NAMALWA (cell line): ENCODE results near the gene SHROOM4.
A peak's percentile ranks its signal among the peaks of the same experiment; 100 is the strongest.

Experiments used
- DNase-seq: peaks from one replicate; pipeline ENCODE4 v3.0.0-alpha.2; 2015; ENCODE audit warnings: low spot score

Gene SHROOM4

GRCh38 chrX:50707955-50708699 is 105.9 kb downstream of the SHROOM4 start:
- DNase-seq = no peak

- no peak for DNase-seq
These were observed 106.6 kb downstream of the SHROOM4 start for GRCh38 chrX:50707405-50707804.

- no peak for DNase-seq
These were observed 109.0 kb downstream of the SHROOM4 start for GRCh38 chrX:50705042-50705441.

DNA sequence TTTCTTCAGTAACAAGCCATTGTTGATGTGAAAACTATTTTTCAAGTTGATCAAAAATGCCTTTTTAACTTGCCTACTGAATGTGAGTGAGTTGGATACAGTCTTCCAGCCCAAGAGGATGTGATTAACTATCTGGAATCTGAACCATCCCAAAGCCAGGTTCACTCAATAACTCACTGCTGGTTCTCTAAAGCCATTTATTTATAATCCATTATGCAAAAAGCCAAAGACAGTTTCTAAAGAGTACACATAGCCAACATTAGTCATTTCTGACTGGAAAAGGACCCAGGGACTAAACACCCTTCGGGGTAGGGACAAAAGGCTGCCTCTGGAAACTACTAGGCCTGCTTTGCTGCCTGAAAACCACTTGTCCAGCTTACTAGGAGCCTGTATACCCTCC is 109.6 kb downstream of the SHROOM4 start:
- no peak for DNase-seq

GRCh38 chrX:50700921-50701320 is 113.1 kb downstream of the SHROOM4 start:
- DNase-seq = no peak

- DNase-seq = no peak
These were observed 115.0 kb downstream of the SHROOM4 start for GRCh38 chrX:50698944-50699343.

- no peak for DNase-seq
These were observed 116.3 kb downstream of the SHROOM4 start for GRCh38 chrX:50697691-50698090.

DNA sequence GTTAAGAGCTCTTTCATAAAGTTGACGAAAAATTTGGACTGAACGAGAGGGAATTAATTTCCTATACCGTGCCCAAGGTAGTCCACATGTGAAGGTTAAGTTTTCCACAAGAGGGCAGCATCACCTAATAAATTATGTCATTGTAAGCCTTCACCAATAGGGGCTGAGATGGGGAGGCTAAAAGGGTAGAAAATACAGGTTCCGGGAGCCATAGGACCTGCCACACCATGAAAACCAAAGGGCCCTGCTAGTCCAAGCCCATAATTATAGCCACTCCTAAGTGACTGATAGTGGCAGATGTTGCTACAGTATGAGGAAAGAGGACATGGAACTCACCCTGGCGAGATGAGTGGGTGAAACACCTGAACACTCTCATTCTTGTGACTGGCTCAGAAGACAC is 122.2 kb downstream of the SHROOM4 start:
- DNase-seq = peak; percentile 72

DNA sequence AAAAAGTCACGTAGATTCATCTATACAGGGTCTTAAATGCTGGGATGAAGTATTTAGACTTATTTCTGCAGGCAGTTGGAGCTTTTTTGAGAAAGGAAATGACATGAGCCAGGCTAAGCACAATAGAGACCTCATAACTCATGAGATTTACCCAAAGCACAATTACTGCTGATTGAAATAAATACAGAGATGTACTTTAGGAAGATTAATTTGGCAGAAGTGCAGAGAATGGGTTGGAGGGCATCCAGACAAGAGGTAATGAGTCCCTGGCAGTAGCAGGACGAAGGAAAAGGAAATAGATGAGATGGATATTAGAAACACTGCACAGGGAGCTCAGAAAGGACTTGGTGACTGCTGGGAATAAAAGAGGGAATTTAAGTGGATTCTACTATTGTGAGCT is 129.1 kb downstream of the SHROOM4 start:
- DNase-seq = no peak

GRCh38 chrX:50680990-50681389 is 133.0 kb downstream of the SHROOM4 start:
- no peak for DNase-seq

DNA sequence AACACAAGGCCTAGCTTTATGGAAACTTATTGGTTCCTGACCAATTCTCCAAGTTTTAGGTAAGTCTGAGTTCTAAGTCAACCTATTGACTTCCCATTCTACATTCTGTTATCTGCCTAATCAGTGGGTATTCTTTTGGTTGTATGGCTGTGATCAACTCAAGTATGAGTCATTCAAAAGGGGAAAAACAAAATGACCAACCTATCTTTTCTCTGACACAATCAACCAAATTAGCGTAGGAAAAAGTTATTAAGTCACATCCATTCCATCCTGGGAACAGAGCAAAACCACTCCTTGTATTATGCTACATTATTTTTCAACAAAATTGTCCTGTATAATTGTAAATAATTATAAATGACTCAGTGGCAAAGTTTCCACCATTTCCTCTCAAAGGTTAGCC is 136.2 kb downstream of the SHROOM4 start:
- DNase-seq = no peak

GRCh38 chrX:50671661-50672060 is 142.3 kb downstream of the SHROOM4 start:
- DNase-seq = no peak

DNA sequence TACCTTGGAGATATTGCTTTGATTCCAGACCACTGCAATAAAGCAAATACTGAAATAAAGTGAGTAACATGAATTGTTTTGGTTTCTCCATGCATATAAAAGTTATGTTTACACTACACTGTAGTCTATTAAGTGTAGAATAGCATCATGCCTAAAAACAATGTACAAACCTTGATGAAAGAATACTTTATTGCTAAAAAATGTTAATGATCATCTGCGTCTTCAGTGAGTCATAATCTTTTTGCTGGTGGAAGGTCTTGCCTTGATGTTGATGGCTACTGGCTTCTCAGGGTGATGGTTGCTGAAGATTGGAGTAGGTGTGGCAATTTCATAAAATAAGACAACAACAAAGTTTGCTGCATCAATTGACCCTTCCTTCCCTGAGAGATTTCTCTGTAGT is 145.1 kb downstream of the SHROOM4 start:
- no peak for DNase-seq

DNA sequence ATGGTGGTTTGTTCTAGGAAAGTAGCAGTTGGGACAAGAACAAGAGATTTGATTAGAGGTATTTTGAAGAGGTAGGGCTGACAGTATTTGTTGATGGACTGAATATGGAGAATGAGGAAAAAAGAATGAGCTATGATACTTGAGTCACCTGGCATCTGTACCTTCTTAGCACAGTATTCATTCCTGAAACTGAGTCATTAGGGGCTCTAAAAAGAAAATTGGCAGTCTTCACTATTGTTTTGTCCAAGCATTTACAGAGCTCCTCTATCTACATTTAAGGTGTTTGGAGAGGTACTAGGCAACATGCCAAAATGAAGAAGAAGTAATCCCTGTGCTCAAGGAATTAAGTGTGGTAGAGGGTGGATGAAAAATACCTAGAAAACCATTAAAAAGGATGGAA is 165.8 kb downstream of the SHROOM4 start:
- DNase-seq = no peak

DNA sequence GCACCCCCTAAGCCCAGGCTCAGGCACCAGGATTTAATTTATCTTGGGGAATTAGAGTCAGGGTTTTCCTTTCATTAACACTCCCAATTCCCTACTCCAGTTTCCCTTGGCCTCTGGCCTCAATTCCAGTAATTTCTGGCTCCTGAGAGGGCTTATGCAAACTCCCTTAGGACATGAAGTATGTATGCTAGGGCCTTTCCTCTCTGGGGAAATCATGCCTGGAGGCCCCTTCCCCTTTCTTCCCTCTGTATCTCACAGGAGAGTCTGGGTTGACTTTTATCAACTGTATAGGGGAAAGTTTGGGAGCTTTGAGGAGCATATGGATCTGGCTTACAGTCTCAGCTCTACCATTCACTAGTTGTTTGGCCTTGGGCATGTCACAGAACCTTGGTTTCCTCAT is 169.5 kb downstream of the SHROOM4 start:
- DNase-seq = no peak

DNA sequence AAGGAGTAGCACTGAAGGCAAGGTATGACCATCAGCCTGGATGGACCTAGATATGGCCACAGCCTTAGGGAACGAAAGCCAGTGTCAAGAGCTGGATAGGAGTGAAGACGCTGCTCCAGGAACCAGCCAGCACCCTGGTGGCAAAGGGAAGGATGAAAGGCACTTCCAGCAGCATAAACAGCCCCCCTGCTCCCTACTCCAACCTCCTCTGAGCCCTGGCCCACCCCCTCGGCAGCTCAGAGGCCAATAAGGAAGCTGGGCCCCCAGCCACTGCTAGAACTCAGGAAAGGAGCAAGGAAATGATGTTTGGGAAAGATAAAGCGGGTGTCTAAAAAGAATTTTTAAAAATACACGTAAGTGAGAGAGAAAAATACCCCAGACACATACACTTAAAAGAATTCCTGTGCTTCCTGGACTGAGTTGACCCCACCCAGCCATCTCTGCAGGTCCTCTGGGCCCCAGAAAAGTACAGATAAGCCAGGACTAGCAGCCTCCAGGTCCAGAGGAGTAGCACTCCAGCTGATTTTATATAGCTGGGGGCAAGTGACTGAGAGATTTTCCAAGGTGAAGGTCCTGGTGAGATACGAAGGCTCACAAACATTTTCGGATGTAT is 170.4 kb downstream of the SHROOM4 start:
- no peak for DNase-seq

- no peak for DNase-seq
These were observed 175.9 kb downstream of the SHROOM4 start for GRCh38 chrX:50638123-50638522.

- no peak for DNase-seq
These were observed 178.1 kb downstream of the SHROOM4 start for GRCh38 chrX:50635817-50636365.

DNA sequence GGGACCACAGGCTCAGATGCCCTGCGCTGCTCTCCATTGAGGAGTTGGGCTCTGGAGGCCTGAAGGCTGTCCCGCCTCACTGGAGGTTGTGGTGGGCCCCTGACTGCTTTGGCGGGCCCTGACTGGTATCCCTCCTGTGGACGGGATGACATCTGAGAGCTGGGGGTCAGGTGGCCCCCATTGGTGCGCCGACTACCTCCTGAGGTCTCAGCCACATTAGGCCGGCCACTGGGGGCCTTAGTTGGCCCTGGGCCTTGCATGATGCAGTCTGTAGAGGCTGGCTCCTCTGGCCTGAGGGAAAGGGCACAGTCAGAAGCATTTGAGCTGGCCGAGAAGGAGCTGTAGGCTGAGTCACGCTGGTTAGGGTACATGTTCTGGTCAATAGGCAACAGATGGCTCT is 178.8 kb downstream of the SHROOM4 start:
- no peak for DNase-seq

DNA sequence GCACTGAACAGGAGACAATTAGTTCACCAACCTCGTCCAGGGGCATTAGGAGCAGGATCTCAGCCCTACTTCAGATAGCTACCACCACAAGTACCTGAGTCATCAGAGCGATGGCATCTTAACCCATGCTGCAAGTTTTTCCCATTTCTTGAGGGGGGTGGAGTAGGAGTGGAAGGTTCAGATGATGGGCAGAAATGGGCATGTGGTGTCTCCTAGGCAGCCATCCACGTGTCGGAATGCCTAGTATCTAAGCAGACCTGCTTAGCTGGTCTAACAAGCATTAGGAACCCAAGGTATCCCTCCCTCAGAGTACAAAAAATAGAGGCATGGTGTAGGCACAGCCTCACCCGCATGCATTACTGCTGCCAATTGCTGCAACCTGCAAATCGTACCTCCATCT is 184.2 kb downstream of the SHROOM4 start:
- DNase-seq = no peak

DNA sequence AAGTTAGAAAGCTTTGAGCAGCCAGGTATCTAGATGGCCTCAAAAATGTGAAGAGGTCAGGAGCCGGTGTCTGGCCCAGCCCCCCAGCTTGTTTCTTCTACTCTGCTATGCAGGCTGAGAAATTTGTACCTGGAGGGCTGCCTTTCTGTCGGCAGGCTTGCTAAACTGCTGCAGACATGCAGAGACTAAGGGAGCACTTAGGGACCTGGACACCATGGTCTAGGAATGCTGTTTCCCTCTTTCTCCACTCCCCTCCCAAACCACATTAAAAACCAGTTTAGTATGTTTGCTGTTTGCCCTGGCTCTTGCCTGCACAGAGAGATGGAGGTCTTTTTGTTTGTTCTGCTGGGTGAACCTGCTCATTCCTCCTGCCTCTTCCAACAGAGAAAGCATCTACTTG is 186.3 kb downstream of the SHROOM4 start:
- no peak for DNase-seq

DNA sequence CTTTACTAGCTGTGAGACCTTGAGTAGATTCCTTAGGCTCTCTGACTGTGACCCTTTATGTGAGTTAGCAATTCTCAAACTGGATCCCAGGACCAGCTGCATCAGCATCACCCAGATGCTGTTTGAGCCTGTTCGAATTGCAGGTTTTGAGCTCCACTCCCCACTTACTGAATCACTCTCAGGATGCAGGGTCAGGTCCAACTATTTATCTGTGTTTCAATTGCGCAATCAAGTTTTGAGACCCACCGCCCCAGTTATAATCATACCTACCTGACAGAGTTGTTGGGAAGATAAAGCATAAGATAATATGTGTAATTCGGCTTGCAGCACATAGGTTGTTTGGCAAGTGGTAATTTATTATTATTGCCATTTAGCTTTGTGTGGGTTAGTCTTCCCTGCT is 187.6 kb downstream of the SHROOM4 start:
- DNase-seq = no peak

- DNase-seq = no peak
These were observed 191.2 kb downstream of the SHROOM4 start for GRCh38 chrX:50622751-50623150.
